ENCODE results near the gene CCNF. TPM values are rescaled to one million over a fixed set of nuclear protein-coding genes. Genes with fewer than 3 reads are reported as not detected.

Gene CCNF
- total and polyA plus RNA-seq, 10 of the 15 experiments (the other 5 are each of a cell fraction or from before 2014, with no cell fraction given), result 4.0 to 63.2 (median 27.5) TPM

DNA sequence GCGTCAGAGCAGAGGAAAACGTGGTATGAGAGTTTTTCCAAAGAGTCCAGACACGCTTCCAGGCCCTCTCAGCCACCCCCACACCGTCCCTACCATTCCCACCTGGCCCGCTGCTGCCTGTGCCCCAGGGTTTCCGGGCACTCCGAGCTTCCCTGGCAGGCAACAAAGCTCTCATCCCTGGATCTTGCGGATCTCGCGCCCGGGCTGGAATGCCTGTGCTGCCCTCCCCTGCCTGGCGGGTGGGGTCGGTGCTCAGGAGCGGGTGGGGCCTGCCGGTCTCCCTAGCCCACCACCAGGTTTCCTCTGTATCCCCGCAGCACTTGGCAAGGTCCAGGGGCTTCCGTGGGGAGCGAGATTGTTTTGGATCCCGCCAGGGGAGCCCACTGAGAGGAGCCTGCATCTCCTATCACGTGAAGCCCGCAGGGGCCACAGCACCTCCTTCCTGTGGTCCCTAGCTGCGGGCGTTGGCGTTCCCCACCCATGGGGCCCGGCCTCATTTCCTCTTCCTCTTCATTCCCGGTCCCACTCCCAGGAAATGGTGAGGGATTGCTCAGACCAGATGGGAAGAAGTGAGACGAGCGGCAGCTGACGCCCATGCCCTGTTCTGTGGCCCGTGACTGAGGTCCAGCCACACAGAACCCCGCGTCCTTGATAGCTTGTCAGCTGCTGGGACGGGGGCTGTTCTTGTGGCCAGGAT lies 56.7 kb downstream of the CCNF start (continued):
- TF ChIP-seq FOS (IDR thresholded peaks at IDR 0.05; ENCODE audit: borderline replicate concordance, extremely low read depth, insufficient read length), result no peak
- TF ChIP-seq CBX5 (IDR thresholded peaks at IDR 0.05; ENCODE audit: low read depth), result no peak
- no peak for TF ChIP-seq TARDBP (IDR thresholded peaks at IDR 0.05; ENCODE audit: borderline replicate concordance)

DNA sequence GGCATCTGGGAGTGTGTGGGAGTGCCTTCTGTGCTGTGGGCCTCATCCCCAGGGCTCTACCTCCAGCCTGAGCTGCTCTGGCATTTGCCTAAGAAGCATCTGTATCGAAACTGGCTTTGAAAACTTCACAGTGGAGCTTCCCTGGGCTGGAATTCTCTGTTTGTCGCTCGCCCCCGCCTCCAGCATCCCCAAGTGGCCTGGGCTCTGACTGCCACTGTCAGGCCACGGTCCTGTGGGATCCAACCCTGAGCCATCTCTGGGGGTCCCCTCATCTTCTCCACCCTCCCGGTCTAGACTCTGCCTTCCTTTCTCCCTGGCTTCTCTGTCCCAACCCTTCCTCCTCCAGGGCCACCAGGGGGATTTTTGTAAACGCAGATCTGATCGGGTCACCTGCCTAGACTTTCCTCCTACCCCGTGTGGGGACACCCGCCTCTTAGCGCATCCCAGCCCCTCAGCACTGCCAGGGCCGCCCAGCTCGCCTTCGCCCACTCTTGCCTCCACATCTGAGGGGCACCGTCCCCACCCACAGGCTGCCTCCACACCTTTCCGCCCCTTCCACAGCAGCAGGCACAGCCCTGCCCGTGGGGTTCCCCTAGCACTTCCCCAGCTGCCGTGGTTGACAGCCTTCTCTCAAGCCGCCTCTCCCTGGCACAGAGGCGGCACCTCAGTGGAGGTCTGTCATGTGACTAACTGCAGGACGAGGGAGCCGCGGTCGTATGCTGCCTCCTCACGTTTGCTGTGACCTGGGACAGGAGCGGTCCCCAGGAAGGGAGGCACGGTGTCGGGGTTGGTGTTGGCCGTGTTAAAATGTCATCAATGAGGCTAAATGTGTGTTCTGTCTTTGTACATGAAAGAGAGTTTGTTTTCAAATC lies 57.6 kb downstream of the CCNF start:
- ChIA-PET RAD21 (ENCODE audit: unreplicated experiment) (interaction anchor here (0.9 to 3.8 kb wide), 8 partner anchors 9 to 292 kb away, joined by 3 to 21 read pairs (median 4); partner anchors contain the start of genes CCNF, NTN3, TBC1D24 and TEDC2), CTCF (interaction anchor here (0.7 to 4.1 kb wide), 17 partner anchors 9 to 543 kb away, joined by 3 to 39 read pairs (median 4); partner anchors contain the start of genes CCNF, TBC1D24 and TEDC2), SMC1A (ENCODE audit: uncharacterized antibody, unreplicated experiment) (interaction anchor here (0.8 to 2.1 kb wide), 7 partner anchors 8 to 237 kb away, joined by 3 to 9 read pairs (median 4); partner anchors contain the start of genes CCNF and TEDC2), POLR2A (interaction anchor here (0.6 to 3.4 kb wide), 7 partner anchors 10 to 59 kb away, joined by 3 to 10 read pairs (median 5); partner anchors contain the start of genes CCNF and TBC1D24)
- H2AFZ ChIP-seq (ENCODE audit: control insufficient read depth, low read depth, low read length), result peak overlapping the region; percentile 64
- FAIRE-seq (peak; percentile 54), ATAC-seq (peak; percentile 98), DNase-seq (ENCODE audit: low read depth, low spot score) (peak; percentile 51)
- H3K27me3 ChIP-seq (replicated peaks in 1 of 2; ENCODE audit: control insufficient read depth in 2 of 2, insufficient read depth in 2 of 2, low read length in 1 of 2), result no peaks in the 10 kb centered on the region
- H3K4me1 ChIP-seq (ENCODE audit: control insufficient read depth, insufficient read depth, low read length), result peaks cover 16% of the 10 kb centered on the region
- no peak overlapping the region for H3K27ac ChIP-seq (ENCODE audit: control insufficient read depth, insufficient read depth)
- H4K20me1 ChIP-seq (ENCODE audit: control insufficient read depth, insufficient read depth), result no peaks in the 10 kb centered on the region
- WGBS (ENCODE audit: insufficient coverage, insufficient replicate concordance, low lambda C conversion rate, missing lambda C conversion rate), result 18% methylated on average over 28 of the region's 29 CpGs
- BruUV-seq (replicated peaks), result no TSS peak
- in situ Hi-C loops (cut with MboI), result no loop called here
- H3K4me2 ChIP-seq (ENCODE audit: control insufficient read depth, insufficient read depth), result peak overlapping the region; percentile 50
- intact Hi-C loops (cut with micrococcal nuclease; ENCODE audit: unreplicated experiment), result loop anchor here (5.0 kb wide), 1 partner anchor 145 kb away; the partner anchor contains the start of gene ABCA3
- no peak overlapping the region for H3K4me3 ChIP-seq
- H3K9me3 ChIP-seq (replicated peaks; ENCODE audit: control insufficient read depth, insufficient read depth, low read length), result no peaks in the 10 kb centered on the region
- peak overlapping the region; percentile 39; the same call in 1 of the 2 replicates for H3K9ac ChIP-seq (ENCODE audit: control insufficient read depth, insufficient read depth, low read length)
- H3K36me3 ChIP-seq (ENCODE audit: control insufficient read depth in 2 of 2, insufficient read depth in 2 of 2, low read length in 1 of 2), result no peaks in the 10 kb centered on the region; a peak in 1 of 4 replicates
- H3K79me2 ChIP-seq (ENCODE audit: control insufficient read depth, insufficient read depth, low read length), result no peaks in the 10 kb centered on the region
- TF ChIP-seq RBBP5 (conservative IDR thresholded peaks at IDR 0.05), result no peak
- TF ChIP-seq IKZF2 (IDR thresholded peaks at IDR 0.05), result peak in 1 of 2 experiments; percentile 72; a peak in 2 of 4 replicates
- TF ChIP-seq PRDM15 (CRISPR knock-in tag; IDR thresholded peaks at IDR 0.05), result no peak
- TF ChIP-seq SREBF1 (IDR thresholded peaks at IDR 0.05; ENCODE audit: low read length), result no peak
- TF ChIP-seq SKIL (IDR thresholded peaks at IDR 0.05; ENCODE audit: low read depth, poor library complexity, severe bottlenecking), result peak; percentile 27
- TF ChIP-seq, protein P1, sequence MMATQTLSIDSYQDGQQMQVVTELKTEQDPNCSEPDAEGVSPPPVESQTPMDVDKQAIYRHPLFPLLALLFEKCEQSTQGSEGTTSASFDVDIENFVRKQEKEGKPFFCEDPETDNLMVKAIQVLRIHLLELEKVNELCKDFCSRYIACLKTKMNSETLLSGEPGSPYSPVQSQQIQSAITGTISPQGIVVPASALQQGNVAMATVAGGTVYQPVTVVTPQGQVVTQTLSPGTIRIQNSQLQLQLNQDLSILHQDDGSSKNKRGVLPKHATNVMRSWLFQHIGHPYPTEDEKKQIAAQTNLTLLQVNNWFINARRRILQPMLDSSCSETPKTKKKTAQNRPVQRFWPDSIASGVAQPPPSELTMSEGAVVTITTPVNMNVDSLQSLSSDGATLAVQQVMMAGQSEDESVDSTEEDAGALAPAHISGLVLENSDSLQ (IDR thresholded peaks at IDR 0.05), result peak; percentile 78
- TF ChIP-seq KDM1A (IDR thresholded peaks at IDR 0.05; ENCODE audit: borderline replicate concordance), result no peak
- TF ChIP-seq SIX5 (IDR thresholded peaks at IDR 0.05; ENCODE audit: low read depth, low read length, severe bottlenecking), result no peak
- TF ChIP-seq STAT3 (IDR thresholded peaks at IDR 0.05; ENCODE audit: low read depth, low read length), result no peak
- no peak for TF ChIP-seq NFYB (IDR thresholded peaks at IDR 0.05; ENCODE audit: insufficient read depth, low read depth, low read length)
